Endothelial cell of umbilical vein (primary cell): ENCODE measurements around the gene SLC27A2. TPM values are rescaled to one million over a fixed set of nuclear protein-coding genes. Genes with fewer than 3 reads are reported as not detected.

Experiments
- BruUV-seq: library from RNA; stranded (reverse); fragments of 400-500 nt; replicated peaks from 2 replicates; lab custom pipeline; 2021; lab: Mats Ljungman, UMichigan
- CTCF ChIA-PET: fragments of 300-600, 350-600 bp; sonication (Branson Sonifier 250); formaldehyde crosslinking; loops from one replicate; lab custom pipeline; 2021; ENCODE audit warnings: antibody characterized with exemption, inconsistent platforms; lab: Charles Lee
- POLR2A ChIA-PET: fragments of 300-600, 350-600 bp; sonication (Branson Sonifier 250); formaldehyde crosslinking; loops from one replicate; lab custom pipeline; 2021; ENCODE audit warnings: antibody characterized with exemption, inconsistent platforms; lab: Charles Lee
- DNase-seq: peaks from one replicate; pipeline ENCODE4 v3.0.0-alpha.2; 2011; ENCODE audit warnings: low read depth, low spot score
- FAIRE-seq: peaks from 2 replicates; lab custom pipeline; 2011; peaks lifted over from hg19 to GRCh38; lab: Jason Lieb, UNC
- H2AFZ ChIP-seq: 2 replicates; pipeline ENCODE4 v1.6.0; 2012; ENCODE audit warnings: low read depth, low read length, control low read depth, inconsistent platforms
- H3K27ac ChIP-seq: 2 replicates; pipeline ENCODE4 v1.5.1; 2011; ENCODE audit warnings: low read depth, mild to moderate bottlenecking, control low read depth, low read length, moderate library complexity; ENCODE audit not compliant: insufficient read depth
- H3K27me3 ChIP-seq, 2 experiments: 2 replicates each; pipeline versions ENCODE4 v1.6.0 to v1.6.1; 2011; ENCODE audit warnings: low read length in 2 of 2, mixed read lengths in 1 of 2; ENCODE audit not compliant: control insufficient read depth in 2 of 2, insufficient read depth in 2 of 2
- H3K36me3 ChIP-seq, 2 experiments: 2 replicates in 1 of 2; 3 replicates in 1 of 2; pipeline ENCODE4 v1.5.1; 2011; ENCODE audit warnings: low read length in 2 of 2, mild to moderate bottlenecking in 1 of 2, moderate library complexity in 1 of 2; ENCODE audit not compliant: control insufficient read depth in 2 of 2, insufficient read depth in 2 of 2; ENCODE audit errors: extremely low read depth in 1 of 2
- H3K4me1 ChIP-seq: 3 replicates; pipeline ENCODE4 v1.5.1; 2011; ENCODE audit warnings: mild to moderate bottlenecking, low read length; ENCODE audit not compliant: control insufficient read depth, insufficient read depth; ENCODE audit errors: extremely low read depth
- H3K4me2 ChIP-seq: 2 replicates; pipeline ENCODE4 v1.6.1; 2011; ENCODE audit warnings: low read length, control low read depth, mixed read lengths; ENCODE audit not compliant: insufficient read depth
- H3K4me3 ChIP-seq, 3 experiments: fragments of 200-600 bp in 1 of 3; sonication (generic), shearing (Covaris generic) in 1 of 3; replicated peaks in 1 of 3; 2 replicates each; pipeline ENCODE4 v1.5.1; 2011 to 2016; ENCODE audit warnings: control low read depth in 3 of 3, low read length in 3 of 3, mild to moderate bottlenecking in 2 of 3, inconsistent platforms in 1 of 3, low read depth in 1 of 3, moderate library complexity in 1 of 3; ENCODE audit not compliant: insufficient read depth in 1 of 3
- H3K79me2 ChIP-seq: 2 replicates; pipeline ENCODE4 v1.6.0; 2012; ENCODE audit warnings: low read length, inconsistent platforms; ENCODE audit not compliant: control insufficient read depth, insufficient read depth
- H3K9ac ChIP-seq: replicated peaks from 2 replicates; pipeline ENCODE3; 2011; ENCODE audit warnings: low read length, control low read depth; ENCODE audit not compliant: insufficient read depth; ENCODE audit errors: extremely low read depth
- H3K9me1 ChIP-seq: replicated peaks from 3 replicates; pipeline ENCODE4 v1.6.0; 2011; ENCODE audit warnings: mild to moderate bottlenecking, low read length; ENCODE audit not compliant: control insufficient read depth, insufficient read depth; ENCODE audit errors: extremely low read depth
- H3K9me3 ChIP-seq: replicated peaks from 2 replicates; pipeline ENCODE4 v1.5.1; 2012; ENCODE audit warnings: low read length, inconsistent platforms; ENCODE audit not compliant: control insufficient read depth, insufficient read depth
- H4K20me1 ChIP-seq: replicated peaks from 2 replicates; pipeline ENCODE3; 2011; ENCODE audit warnings: mild to moderate bottlenecking, low read length; ENCODE audit not compliant: control insufficient read depth, insufficient read depth; ENCODE audit errors: extremely low read depth
- CTCF ChIP-seq, 2 donors: IDR thresholded peaks; 1 replicate in 1 of 2; 2 replicates in 1 of 2; pipeline ENCODE4 v1.5.1; 2011; ENCODE audit warnings: low read length in 2 of 2, mild to moderate bottlenecking in 2 of 2, moderate library complexity in 2 of 2, control low read depth in 1 of 2, inconsistent platforms in 1 of 2, low read depth in 1 of 2; ENCODE audit not compliant: insufficient read depth in 1 of 2; ENCODE audit errors: extremely low read depth in 1 of 2
- EZH2 ChIP-seq: IDR thresholded peaks from 2 replicates; pipeline ENCODE4 v1.6.1; 2012; ENCODE audit warnings: borderline replicate concordance, low read depth, mild to moderate bottlenecking, moderate library complexity, low read length, inconsistent platforms; ENCODE audit not compliant: severe bottlenecking
- FOS ChIP-seq: IDR thresholded peaks from 2 replicates; pipeline ENCODE4 v1.6.1; 2011; ENCODE audit warnings: mild to moderate bottlenecking, low read length, moderate library complexity, borderline replicate concordance; ENCODE audit not compliant: insufficient read depth
- GATA2 ChIP-seq: IDR thresholded peaks from 2 replicates; pipeline ENCODE4 v1.7.0; 2011; ENCODE audit warnings: low read depth, mild to moderate bottlenecking, moderate library complexity, mixed read lengths, low read length; ENCODE audit not compliant: insufficient read length, insufficient read depth
- JUN ChIP-seq: IDR thresholded peaks from 2 replicates; pipeline ENCODE4 v1.6.1; 2011; ENCODE audit warnings: borderline replicate concordance, low read depth; ENCODE audit not compliant: insufficient read length, insufficient read depth
- MAX ChIP-seq: IDR thresholded peaks from 2 replicates; pipeline ENCODE4 v1.6.1; 2011; ENCODE audit not compliant: insufficient read depth, insufficient read length
- MYC ChIP-seq: IDR thresholded peaks from one replicate; pipeline ENCODE4 v1.6.1; 2011; ENCODE audit warnings: mild to moderate bottlenecking, low read depth, low read length
- POLR2A ChIP-seq: IDR thresholded peaks from 2 replicates; pipeline ENCODE4 v1.6.1; 2012; ENCODE audit warnings: low read depth, mild to moderate bottlenecking, control low read depth, low read length
- POLR2AphosphoS5 ChIP-seq: IDR thresholded peaks from 2 replicates; pipeline ENCODE4 v1.6.1; 2012; ENCODE audit warnings: low read depth, mild to moderate bottlenecking, control low read depth, low read length, moderate library complexity; ENCODE audit not compliant: insufficient read depth
- dilution Hi-C: fragments of 300-500 bp; cut with MboI; formaldehyde crosslinking; loops from one replicate; pipeline ENCODE4 v1.15.0; 2019; ENCODE audit warnings: low sequenced_read_pairs; ENCODE audit not compliant: extremely low pct_ligation_motif_present
- intact Hi-C: fragments of 100-400 bp; cut with micrococcal nuclease; formaldehyde crosslinking; loops from one replicate; pipeline ENCODE4 v1.10.0; 2022
- polyA plus RNA-seq, 4 experiments: library from polyadenylated mRNA; depleted of rRNA in 3 of 4; stranded (reverse) in 3 of 4; unstranded in 1 of 4; fragments of >200 nt; gene quantifications; 2 replicates each; pipeline versions ENCODE4 v1.2.1 to v1.2.3, GENCODE V29; 2011 to 2012; ENCODE audit warnings: missing spikeins in 1 of 4
- total RNA-seq: library from RNA; stranded (reverse); gene quantifications from 2 replicates; pipeline ENCODE4 v1.2.3, GENCODE V29; 2021

Gene SLC27A2
- total and polyA plus RNA-seq, 2 donors (not counting 3 experiments of a cell fraction or from before 2014, with no cell fraction given), result not detected

GRCh38 chr15:50202003-50202402 is 20.0 kb downstream of the SLC27A2 start:
- Histone ChIP-seq H3K9ac (no peak overlapping the region), H3K27ac (no peak overlapping the region), H2AFZ (no peak overlapping the region), H4K20me1 (no peaks in the 10 kb centered on the region), H3K9me3 (no peaks in the 10 kb centered on the region), H3K9me1 (no peaks in the 10 kb centered on the region), H3K4me3 (no peak overlapping the region), H3K79me2 (no peaks in the 10 kb centered on the region), H3K4me1 (no peaks in the 10 kb centered on the region), H3K4me2 (no peak overlapping the region), H3K36me3 (no peaks in the 10 kb centered on the region), H3K27me3 (no peaks in the 10 kb centered on the region)
- FAIRE-seq, result no peak
- intact Hi-C loops, result no loop called here
- DNase-seq, result no peak
- TF ChIP-seq MYC, result no peak
- no peak for TF ChIP-seq MAX
- no peak for TF ChIP-seq POLR2AphosphoS5
- TF ChIP-seq JUN, result no peak
- no peak for TF ChIP-seq EZH2
- no peak for TF ChIP-seq CTCF (IDR thresholded peaks at IDR 0.05; ENCODE audit: extremely low read depth in 1 of 2, insufficient read depth in 1 of 2, low read depth in 1 of 2, low read length in 2 of 2)
- no peak for TF ChIP-seq FOS
- TF ChIP-seq POLR2A, result no peak
- no peak for TF ChIP-seq GATA2
- POLR2A ChIA-PET, result no interaction called here
- dilution Hi-C loops, result no loop called here
- CTCF ChIA-PET, result no interaction called here
- no TSS peak for BruUV-seq
